Occipital lobe (tissue), 2 donors: ENCODE measurements around the gene PROX2. TPM values are rescaled to one million over a fixed set of nuclear protein-coding genes. Genes with fewer than 3 reads are reported as not detected.

Source experiments
- DNase-seq: peaks from one replicate; lab custom pipeline; 2025; lab: John Stamatoyannopoulos, UW
- total RNA-seq: library from RNA; depleted of rRNA; stranded (reverse); fragments of >200 nt; gene quantifications from one replicate; pipeline ENCODE4 v1.2.3, GENCODE V29; 2014

Gene PROX2
- total RNA-seq, 1 donor from 2014 or later, result not detected

DNA sequence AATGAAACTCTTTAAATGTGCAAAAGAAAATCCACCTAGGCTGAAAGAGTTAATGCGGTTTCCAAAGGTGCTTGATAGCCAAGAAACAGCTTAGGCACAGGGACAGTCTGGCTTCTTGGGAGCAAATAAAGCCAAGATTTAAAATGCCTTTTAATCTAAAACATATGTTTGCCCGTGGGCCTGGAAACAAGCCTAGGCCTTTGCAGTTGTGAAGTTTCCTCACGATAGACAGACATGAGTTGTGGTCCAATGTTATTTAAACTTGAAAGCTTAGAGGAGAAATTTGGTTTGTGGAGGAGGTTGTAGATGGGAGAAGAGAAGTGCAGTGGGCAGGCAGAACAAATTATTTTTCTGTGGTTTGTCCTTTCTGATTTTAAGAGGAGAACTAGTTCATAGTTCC is 29.8 kb downstream of the PROX2 start:
- DNase-seq, result no peak

- no peak for DNase-seq
These were observed 32.3 kb downstream of the PROX2 start for GRCh38 chr14:74843653-74844052.

DNA sequence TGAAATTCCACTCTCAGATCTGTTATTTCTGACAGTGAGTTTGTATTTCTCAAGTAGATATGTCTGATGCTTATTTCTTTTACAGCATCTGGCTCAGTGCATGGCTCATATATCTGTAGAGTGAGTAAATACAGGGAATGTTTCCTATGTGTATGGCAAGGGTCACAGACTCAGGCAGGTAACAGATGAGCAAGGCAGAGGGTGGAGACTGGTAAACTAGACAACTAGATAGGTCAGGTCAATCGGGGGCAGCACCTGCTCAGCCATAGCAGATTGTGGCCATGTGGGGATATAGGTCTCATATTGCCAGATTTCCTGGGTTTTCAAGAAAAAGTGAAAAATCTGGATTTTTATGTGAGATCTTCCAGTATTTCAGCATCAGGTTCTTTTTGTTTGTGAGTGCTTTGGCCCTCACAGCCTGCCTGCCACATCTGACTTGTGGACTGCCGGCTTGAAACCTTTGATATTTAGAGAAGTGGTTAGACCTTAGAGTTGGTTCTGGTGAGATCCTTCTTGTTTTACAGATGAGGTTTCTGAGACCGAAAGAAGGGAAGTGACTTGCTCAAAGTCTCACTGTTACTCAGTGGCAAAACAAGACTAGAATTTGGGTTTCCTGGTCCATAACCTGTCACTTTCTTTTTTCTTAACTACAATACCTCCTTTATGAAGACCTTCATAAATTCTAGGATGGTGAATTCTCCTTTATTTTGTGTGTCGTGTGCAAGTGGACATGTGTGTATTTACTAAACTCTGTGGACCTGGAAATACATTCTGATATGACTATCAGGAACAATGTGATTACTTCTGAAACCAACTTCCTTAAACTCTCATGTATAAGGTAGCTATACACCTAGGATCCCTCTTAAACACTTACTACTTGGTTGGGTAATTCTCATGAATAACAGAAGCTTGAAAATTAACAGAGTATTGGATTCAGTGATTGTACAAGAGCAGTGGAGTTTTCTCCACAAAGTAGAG is 34.4 kb downstream of the PROX2 start:
- no peak for DNase-seq

DNA sequence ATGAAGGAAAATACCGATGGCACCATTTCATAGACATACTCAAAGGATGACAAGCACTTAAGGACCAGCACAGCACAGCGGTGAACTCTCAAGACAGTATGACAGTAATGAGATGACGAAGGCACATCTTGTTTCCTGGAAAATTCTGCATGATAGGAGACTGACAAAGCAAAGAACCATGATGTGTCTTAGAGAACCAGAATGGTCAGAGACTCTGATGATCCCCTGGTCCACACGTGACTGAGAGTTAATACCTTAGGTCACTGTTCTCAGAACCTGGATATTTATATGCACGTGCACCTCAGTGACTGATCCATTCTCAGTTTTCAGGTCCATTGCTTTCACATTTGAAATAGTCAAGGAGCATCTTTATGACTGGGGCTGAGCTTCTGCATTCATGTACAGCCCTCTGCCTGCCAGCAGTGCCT is 35.3 kb downstream of the PROX2 start:
- no peak for DNase-seq

GRCh38 chr14:74838166-74838565 is 37.8 kb downstream of the PROX2 start:
- DNase-seq, result no peak

- DNase-seq, result no peak
These were observed 39.5 kb downstream of the PROX2 start for GRCh38 chr14:74836251-74836960.

DNA sequence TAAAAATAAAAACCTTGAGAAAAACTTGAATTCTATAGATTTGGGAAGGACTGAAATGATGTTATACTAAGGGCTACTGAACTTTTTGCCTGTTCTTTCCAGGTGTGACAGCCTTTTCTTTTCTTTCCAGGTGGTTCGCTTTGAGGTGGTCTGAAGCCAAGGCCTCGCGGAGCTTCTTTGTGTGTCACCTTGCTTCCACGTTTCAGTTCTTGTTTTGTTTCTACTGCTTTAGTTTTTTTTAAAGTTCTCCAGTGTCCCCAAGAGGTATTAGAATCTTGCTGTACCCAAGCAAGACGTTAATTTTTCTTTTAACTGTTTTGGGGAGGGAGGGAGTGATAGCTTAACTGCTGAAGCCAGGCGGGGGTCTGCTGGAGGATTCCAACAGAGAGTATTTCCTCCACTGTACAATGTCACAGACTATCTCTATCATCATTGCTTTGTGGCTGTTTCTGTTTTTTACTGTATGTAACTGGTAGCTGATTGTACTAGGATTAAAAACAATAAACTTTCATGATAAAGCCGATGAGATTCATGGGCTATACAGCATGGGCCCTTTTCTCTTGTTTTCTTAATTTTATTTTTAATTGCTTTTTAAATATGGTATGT is 40.2 kb downstream of the PROX2 start:
- no peak for DNase-seq

DNA sequence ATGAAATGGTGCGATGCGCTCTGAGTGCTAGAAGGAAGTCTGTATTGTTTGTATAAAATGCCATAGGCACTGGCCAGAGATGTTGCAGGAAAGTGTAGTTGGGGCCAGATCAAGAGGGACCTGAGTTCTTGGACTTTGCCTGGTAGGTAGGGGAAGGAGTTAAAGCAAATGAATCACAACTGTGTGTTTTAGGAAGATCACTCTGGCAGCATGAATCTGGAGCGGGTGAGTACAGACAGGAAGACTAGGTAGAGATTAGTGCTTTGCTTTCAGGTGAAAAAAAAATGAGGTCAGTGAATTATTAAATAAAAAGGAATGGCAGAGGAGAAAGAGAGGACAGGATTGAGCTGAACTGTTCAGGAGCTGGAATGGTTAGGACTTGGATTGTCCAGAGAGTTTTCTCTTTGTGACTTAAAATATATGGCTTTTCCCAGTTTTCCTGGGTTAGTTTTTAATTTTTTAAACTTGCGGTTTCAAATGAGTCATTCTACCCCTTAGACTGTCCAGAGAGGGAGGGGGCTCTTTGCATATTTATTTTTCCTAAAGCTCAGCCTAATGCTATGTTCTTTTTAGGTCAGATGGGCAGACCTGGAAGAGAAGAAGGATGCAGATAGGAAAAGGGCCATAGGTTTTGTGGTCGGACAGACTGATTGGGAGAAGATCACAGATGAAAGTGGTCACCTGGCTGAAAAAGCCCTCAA is 41.1 kb downstream of the PROX2 start:
- no peak for DNase-seq

GRCh38 chr14:74832849-74833248 is 43.1 kb downstream of the PROX2 start:
- no peak for DNase-seq

GRCh38 chr14:74829251-74829650 is 46.7 kb downstream of the PROX2 start:
- no peak for DNase-seq

GRCh38 chr14:74826574-74826973 is 49.4 kb downstream of the PROX2 start:
- no peak for DNase-seq

Other genes starting within 250 kb of the PROX2 start
- 53.2 TPM for gene AREL1, start 163.1 kb downstream of the PROX2 start, total RNA-seq
- gene FCF1, start 163.0 kb downstream of the PROX2 start, total RNA-seq, result 15.6 TPM
- 79.4 TPM for gene YLPM1, start 112.8 kb downstream of the PROX2 start, total RNA-seq
- 35.6 TPM for gene DLST, start 5.8 kb upstream of the PROX2 start, total RNA-seq
- gene RPS6KL1, start 47.1 kb upstream of the PROX2 start, total RNA-seq, result 26.5 TPM
- 2.0 TPM for gene PGF, start 79.5 kb upstream of the PROX2 start, total RNA-seq
- 20.3 TPM for gene EIF2B2, start 126.8 kb upstream of the PROX2 start, total RNA-seq
- 65.2 TPM for gene MLH3, start 175.3 kb upstream of the PROX2 start, total RNA-seq
- gene ACYP1, start 187.9 kb upstream of the PROX2 start, total RNA-seq, result 16.2 TPM
- 2.8 TPM for gene ZC2HC1C, start 193.5 kb upstream of the PROX2 start, total RNA-seq